LNCAP (cell line): ENCODE results near the gene PBRM1.

Source experiments
- TF ChIP-seq, protein P1 (sequence below): fragments of 450-650 bp; IDR thresholded peaks from 2 replicates; pipeline ENCODE4 v1.5.1; 2017; ENCODE audit warnings: mild to moderate bottlenecking

Gene PBRM1

DNA sequence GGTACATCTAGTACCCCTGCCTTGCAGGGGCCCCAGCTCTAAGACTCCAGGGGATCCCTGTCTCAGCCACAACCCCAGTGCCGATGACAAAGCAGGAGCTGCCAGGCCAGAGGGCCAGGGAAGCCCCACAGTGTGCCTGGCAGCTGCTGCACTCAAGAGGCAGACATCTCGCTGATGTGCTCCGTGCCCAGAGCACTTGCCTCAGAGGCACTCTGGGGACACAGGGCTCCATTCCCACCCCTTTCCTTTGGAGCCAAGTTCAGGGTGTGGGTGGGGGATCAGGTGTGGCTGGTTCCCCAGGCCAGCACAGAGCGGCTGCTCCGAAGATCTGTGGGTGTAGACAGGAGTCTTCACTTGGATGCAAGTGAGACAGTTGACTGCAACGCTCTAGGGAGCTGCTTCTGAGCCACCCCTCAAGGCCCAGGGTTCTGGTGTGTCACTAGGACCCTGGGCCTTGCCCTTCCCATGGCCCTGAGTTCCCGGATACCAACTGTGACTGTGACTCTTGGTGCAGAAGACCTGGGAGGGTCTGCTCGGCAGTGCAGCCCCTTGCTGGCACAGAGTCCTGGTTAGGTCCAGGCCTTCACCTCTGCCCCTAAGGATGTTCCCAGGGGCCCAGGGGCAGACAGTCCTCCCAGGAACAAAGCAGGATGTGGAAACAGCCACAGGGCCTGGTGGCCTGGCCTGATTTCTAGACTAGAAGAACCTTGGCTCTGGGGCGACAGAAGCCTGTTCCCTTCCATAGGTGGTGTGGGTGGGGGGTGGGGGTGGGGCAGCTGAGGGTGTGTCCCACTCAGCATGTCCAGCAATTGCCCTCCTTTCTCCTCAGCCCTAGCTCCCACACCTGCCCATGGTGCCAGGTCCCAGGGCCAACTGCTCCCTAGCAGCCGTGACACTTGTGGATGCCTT, 154.5 kb downstream of the PBRM1 start:
- TF ChIP-seq, protein P1, sequence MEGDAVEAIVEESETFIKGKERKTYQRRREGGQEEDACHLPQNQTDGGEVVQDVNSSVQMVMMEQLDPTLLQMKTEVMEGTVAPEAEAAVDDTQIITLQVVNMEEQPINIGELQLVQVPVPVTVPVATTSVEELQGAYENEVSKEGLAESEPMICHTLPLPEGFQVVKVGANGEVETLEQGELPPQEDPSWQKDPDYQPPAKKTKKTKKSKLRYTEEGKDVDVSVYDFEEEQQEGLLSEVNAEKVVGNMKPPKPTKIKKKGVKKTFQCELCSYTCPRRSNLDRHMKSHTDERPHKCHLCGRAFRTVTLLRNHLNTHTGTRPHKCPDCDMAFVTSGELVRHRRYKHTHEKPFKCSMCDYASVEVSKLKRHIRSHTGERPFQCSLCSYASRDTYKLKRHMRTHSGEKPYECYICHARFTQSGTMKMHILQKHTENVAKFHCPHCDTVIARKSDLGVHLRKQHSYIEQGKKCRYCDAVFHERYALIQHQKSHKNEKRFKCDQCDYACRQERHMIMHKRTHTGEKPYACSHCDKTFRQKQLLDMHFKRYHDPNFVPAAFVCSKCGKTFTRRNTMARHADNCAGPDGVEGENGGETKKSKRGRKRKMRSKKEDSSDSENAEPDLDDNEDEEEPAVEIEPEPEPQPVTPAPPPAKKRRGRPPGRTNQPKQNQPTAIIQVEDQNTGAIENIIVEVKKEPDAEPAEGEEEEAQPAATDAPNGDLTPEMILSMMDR: no peak

GRCh38 chr3:52529376-52530333, 156.1 kb downstream of the PBRM1 start:
- TF ChIP-seq, protein P1: no peak

- TF ChIP-seq, protein P1: no peak
These were observed 156.9 kb downstream of the PBRM1 start for GRCh38 chr3:52528586-52529375.

DNA sequence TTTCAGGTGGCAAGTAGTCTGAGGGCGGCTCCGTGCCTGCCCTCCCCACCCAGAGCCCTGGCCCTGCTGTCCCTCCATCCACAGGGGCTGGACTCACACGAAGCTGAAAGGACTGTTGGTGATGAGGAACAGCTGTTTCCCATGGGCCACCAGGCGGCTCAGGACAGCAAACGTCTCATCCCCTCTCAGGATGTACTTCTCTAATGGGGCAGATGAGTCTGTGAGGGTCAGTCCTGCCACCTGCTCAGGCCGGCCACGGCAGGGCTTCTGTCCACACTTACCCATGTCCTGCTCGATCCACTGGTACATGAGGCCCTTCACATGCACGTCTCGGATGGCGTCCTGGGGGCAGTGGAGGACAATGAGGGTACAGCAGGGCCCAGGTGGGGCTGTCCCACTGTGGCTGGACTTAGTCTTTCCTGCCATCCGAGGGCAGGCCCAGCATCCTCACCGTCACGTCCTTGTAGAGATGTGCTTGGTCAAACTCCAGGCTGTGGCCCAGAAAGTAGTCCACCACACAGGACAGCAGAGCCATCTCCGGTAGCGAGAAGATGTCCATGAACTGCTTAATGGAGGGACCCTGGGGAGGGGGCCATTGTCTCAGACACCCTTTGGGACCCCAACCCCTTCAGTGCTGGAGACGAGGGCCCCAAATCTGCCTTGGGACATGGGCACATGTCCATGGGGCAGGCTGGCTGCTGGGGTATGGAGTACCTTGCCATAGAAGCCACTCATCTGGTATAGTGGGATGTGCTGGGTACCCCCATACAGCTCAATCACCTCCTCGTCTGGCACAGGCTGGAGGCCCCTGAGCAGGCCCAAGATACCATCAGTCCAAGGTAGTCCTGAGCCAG, 157.8 kb downstream of the PBRM1 start:
- TF ChIP-seq, protein P1: no peak

DNA sequence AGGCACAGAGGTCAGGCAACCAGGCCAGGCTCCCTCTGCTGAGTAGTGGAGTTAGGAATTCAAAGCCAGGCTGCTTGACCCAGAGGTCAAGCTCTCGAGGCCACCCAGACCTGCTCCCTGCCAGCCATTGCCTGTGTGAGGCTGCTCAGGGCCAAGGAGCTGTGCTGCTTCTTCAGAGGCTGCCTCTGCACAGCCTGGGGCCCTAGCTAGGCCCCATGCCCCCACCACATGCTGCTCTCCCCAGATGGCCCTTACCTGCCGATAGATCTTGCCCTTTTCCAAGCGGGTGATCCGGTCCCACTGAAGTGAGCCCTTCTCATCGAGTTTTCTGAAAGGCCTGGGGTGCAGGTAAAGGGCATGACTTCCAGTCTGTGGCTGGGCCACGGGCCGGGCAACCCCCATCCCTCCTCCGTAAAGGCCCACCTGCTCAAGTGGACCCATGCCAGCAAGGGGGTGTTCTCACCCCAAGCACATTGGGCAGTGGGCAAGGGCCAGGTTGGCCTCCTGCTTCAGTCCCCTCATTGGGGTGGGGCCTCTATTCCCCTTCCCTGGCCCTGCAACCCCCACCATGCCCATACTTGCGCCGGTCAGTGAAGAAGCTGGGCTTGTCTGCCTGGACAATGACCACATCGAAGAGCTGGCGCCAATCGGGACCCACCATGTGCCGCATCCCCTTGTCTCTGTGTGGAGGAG, 158.5 kb downstream of the PBRM1 start:
- TF ChIP-seq, protein P1: no peak

- TF ChIP-seq, protein P1: no peak
These were observed 159.8 kb downstream of the PBRM1 start for GRCh38 chr3:52525680-52526561.
